Parathyroid adenoma (tissue), 2 donors: ENCODE measurements around the gene ATOSB.

Experiments
- H2AFZ ChIP-seq: fragments of 300-600 bp; sonication (generic); one replicate; pipeline ENCODE4 v1.7.0; 2017; ENCODE audit warnings: antibody characterized with exemption, mild to moderate bottlenecking
- H3K27ac ChIP-seq: fragments of 300-600 bp; sonication (generic); one replicate; pipeline ENCODE4 v1.7.0; 2017
- H3K27me3 ChIP-seq: fragments of 300-600 bp; sonication (generic); one replicate; pipeline ENCODE4 v1.7.0; 2017; ENCODE audit warnings: low read length; ENCODE audit not compliant: control insufficient read depth, insufficient read depth
- H3K36me3 ChIP-seq: fragments of 300-600 bp; sonication (generic); one replicate; pipeline ENCODE4 v1.7.0; 2017; ENCODE audit warnings: low read length; ENCODE audit not compliant: control insufficient read depth, insufficient read depth
- H3K4me1 ChIP-seq: fragments of 300-600 bp; sonication (generic); one replicate; pipeline ENCODE4 v1.7.0; 2017; ENCODE audit warnings: control low read depth
- H3K4me2 ChIP-seq: fragments of 300-600 bp; sonication (generic); one replicate; pipeline ENCODE4 v1.7.0; 2017; ENCODE audit warnings: low read length
- H3K4me3 ChIP-seq: fragments of 300-600 bp; sonication (generic); one replicate; pipeline ENCODE4 v1.7.0; 2017; ENCODE audit warnings: low read depth, low read length
- H3K79me2 ChIP-seq: fragments of 300-600 bp; sonication (generic); one replicate; pipeline ENCODE4 v1.7.0; 2017; ENCODE audit warnings: control low read depth
- H3K9ac ChIP-seq: fragments of 300-600 bp; sonication (generic); one replicate; pipeline ENCODE4 v1.7.0; 2017; ENCODE audit warnings: mild to moderate bottlenecking
- H3K9me3 ChIP-seq: fragments of 300-600 bp; sonication (generic); one replicate; pipeline ENCODE4 v1.7.0; 2017; ENCODE audit warnings: low read length; ENCODE audit not compliant: control insufficient read depth
- TF ChIP-seq, protein P1 (sequence below): fragments of 300-600 bp; sonication (generic); IDR thresholded peaks from one replicate; pipeline ENCODE4 v1.7.0; 2017; ENCODE audit warnings: antibody characterized with exemption, mild to moderate bottlenecking
- donor health status: primary hyperparathyroidism.

Gene ATOSB

DNA sequence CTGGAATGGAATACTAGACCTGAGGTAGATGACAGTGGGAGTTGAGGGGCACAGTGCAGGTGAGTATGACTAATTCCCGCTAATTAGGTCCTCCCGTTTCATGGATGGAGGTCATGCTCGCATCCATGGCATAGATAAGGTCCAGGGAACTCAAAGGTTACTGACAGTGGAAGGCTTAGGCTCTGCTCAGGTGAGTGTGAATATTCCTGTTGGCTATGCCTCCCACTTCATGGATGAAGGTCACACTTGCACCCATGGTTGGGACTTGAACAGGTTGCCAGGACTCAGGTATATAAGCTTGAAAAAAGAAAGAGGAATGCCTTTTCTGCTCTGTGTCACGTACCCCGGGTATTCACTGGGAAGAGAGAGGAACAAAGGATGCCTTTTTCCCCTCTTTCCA, 26.4 kb upstream of the ATOSB start:
- H3K4me1 ChIP-seq = no peaks in the 10 kb centered on the region
- H3K9ac ChIP-seq = no peak overlapping the region
- no peak overlapping the region for H3K4me2 ChIP-seq
- no peaks in the 10 kb centered on the region for H3K36me3 ChIP-seq
- H2AFZ ChIP-seq = no peak overlapping the region
- no peaks in the 10 kb centered on the region for H3K27me3 ChIP-seq
- no peaks in the 10 kb centered on the region for H3K79me2 ChIP-seq
- no peak overlapping the region for H3K4me3 ChIP-seq
- no peak overlapping the region for H3K27ac ChIP-seq
- H3K9me3 ChIP-seq = no peaks in the 10 kb centered on the region
- TF ChIP-seq, protein P1, sequence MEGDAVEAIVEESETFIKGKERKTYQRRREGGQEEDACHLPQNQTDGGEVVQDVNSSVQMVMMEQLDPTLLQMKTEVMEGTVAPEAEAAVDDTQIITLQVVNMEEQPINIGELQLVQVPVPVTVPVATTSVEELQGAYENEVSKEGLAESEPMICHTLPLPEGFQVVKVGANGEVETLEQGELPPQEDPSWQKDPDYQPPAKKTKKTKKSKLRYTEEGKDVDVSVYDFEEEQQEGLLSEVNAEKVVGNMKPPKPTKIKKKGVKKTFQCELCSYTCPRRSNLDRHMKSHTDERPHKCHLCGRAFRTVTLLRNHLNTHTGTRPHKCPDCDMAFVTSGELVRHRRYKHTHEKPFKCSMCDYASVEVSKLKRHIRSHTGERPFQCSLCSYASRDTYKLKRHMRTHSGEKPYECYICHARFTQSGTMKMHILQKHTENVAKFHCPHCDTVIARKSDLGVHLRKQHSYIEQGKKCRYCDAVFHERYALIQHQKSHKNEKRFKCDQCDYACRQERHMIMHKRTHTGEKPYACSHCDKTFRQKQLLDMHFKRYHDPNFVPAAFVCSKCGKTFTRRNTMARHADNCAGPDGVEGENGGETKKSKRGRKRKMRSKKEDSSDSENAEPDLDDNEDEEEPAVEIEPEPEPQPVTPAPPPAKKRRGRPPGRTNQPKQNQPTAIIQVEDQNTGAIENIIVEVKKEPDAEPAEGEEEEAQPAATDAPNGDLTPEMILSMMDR = no peak

DNA sequence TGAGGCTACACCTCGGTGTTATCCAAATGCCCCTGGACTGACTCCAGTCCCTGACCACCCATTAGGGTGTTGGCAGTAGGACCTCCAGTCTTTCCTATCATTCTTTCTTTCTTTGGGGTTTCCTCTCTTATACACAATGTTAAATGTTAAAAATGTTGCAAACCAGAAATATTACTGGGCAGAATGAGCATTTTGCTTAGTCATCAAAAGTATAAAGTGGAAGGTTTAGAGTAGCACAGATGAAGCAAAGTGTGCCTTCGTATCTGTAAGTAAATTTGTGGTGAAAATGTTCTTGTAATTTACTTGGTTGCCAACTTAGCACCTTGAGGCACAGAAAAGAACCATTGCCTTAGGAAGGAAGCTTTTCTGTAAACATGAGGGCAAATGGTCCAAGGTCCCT, 24.4 kb upstream of the ATOSB start:
- TF ChIP-seq, protein P1 = no peak
- Histone ChIP-seq H2AFZ (no peak overlapping the region), H3K9ac (no peak overlapping the region), H3K27ac (no peak overlapping the region), H3K9me3 (no peaks in the 10 kb centered on the region), H3K36me3 (no peaks in the 10 kb centered on the region), H3K4me1 (no peaks in the 10 kb centered on the region), H3K4me3 (no peak overlapping the region), H3K27me3 (no peaks in the 10 kb centered on the region), H3K79me2 (no peaks in the 10 kb centered on the region), H3K4me2 (no peak overlapping the region)

DNA sequence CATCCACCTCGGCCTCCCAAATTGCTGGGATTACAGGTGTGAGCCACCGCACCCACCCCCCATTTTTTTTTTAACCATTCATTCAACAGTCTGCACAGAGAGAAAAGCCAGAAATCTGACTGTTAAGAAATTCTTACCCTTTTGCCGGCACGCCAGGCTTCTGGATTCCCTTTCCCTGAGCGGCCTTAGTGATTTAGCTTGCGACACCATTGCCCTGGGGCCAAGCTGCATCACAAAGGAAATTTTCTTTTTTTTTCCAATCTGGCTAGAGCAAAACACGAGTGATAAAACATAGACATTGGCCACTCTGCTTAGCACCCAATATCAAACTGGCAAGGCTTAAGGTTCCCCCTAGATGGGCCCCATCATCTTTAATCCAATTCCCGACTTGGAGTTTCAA, 21.2 kb upstream of the ATOSB start:
- H3K9ac ChIP-seq = no peak overlapping the region
- H3K79me2 ChIP-seq = no peaks in the 10 kb centered on the region
- H3K9me3 ChIP-seq = no peaks in the 10 kb centered on the region
- H3K4me3 ChIP-seq = no peak overlapping the region
- no peak overlapping the region for H3K4me2 ChIP-seq
- no peaks in the 10 kb centered on the region for H3K27me3 ChIP-seq
- no peaks in the 10 kb centered on the region for H3K4me1 ChIP-seq
- no peaks in the 10 kb centered on the region for H3K36me3 ChIP-seq
- H3K27ac ChIP-seq = no peak overlapping the region
- no peak overlapping the region for H2AFZ ChIP-seq
- TF ChIP-seq, protein P1 = no peak

- H3K27ac ChIP-seq = no peak overlapping the region
- no peaks in the 10 kb centered on the region for H3K9me3 ChIP-seq
- H2AFZ ChIP-seq = no peak overlapping the region
- H3K4me2 ChIP-seq = no peak overlapping the region
- H3K36me3 ChIP-seq = no peaks in the 10 kb centered on the region
- no peak overlapping the region for H3K4me3 ChIP-seq
- H3K27me3 ChIP-seq = no peaks in the 10 kb centered on the region
- no peaks in the 10 kb centered on the region for H3K4me1 ChIP-seq
- H3K9ac ChIP-seq = no peak overlapping the region
- TF ChIP-seq, protein P1 = no peak
- H3K79me2 ChIP-seq = no peaks in the 10 kb centered on the region
These were observed 20.3 kb upstream of the ATOSB start for GRCh38 chr9:35135988-35136387.

- H3K79me2 ChIP-seq = no peaks in the 10 kb centered on the region
- H2AFZ ChIP-seq = no peak overlapping the region
- H3K4me3 ChIP-seq = no peak overlapping the region
- TF ChIP-seq, protein P1 = no peak
- no peaks in the 10 kb centered on the region for H3K9me3 ChIP-seq
- H3K9ac ChIP-seq = no peak overlapping the region
- no peaks in the 10 kb centered on the region for H3K27me3 ChIP-seq
- H3K36me3 ChIP-seq = no peaks in the 10 kb centered on the region
- H3K4me1 ChIP-seq = no peaks in the 10 kb centered on the region
- no peak overlapping the region for H3K4me2 ChIP-seq
- no peak overlapping the region for H3K27ac ChIP-seq
These were observed 19.3 kb upstream of the ATOSB start for GRCh38 chr9:35134920-35135319.
